DOHH2 (cell line): ENCODE data around the gene IL10RA.
"Not testable (repeated sequence)": the region's sequence is repeated elsewhere in the genome, so short reads cannot be mapped to it uniquely, and the experiment has no call there.

Experiments used
- CTCF ChIP-seq: fragments of 200-600 bp; sonication (generic); IDR thresholded peaks from one replicate; pipeline ENCODE4 v1.5.1; 2014; ENCODE audit warnings: antibody characterized with exemption, mild to moderate bottlenecking, low read depth, low read length; ENCODE audit not compliant: poor library complexity, severe bottlenecking
- EZH2phosphoT487 ChIP-seq: fragments of 200-600 bp; sonication (generic); IDR thresholded peaks from 2 replicates; pipeline ENCODE4 v1.6.1; 2017; ENCODE audit warnings: borderline replicate concordance, mild to moderate bottlenecking, antibody characterized with exemption, low read length, moderate library complexity, mixed read lengths

DNA sequence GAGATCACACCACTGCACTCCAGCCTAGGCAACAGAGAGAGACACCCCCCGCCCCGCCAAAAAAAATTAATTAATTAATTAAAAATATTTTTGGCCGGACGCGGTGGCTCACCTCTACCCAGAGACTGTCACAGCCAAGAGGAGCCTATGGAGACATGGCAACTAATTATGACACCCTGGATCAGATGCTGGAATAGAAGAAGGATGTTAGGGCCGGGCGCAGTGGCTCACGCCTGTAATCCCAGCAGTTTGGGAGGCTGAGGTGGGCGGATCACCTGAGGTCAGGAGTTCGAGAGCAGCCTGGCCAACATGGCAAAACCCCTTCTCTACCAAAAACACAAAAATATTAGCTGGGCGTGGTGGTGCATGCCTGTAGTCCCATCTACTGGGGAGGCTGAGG lies 37.7 kb upstream of the IL10RA start:
- not testable (repeated sequence) for TF ChIP-seq CTCF, EZH2phosphoT487
